Uterus (tissue), 4 donors: ENCODE measurements around the gene PHIP. TPM values are rescaled to one million over a fixed set of nuclear protein-coding genes. Genes with fewer than 3 reads are reported as not detected.

Source experiments
- DNase-seq, 2 donors: peaks; one replicate each; pipeline ENCODE4 v3.0.0-alpha.2; 2019 to 2020
- H3K27ac ChIP-seq, 2 donors: fragments of 200-600 bp; sonication (generic); 1 replicate in 1 of 2; 2 replicates in 1 of 2; pipeline ENCODE4 v1.5.1; 2016 to 2018
- H3K27me3 ChIP-seq, 2 donors: fragments of 200-600 bp; sonication (generic); one replicate each; pipeline ENCODE4 v1.5.1; 2018 to 2019; ENCODE audit warnings: control low read depth in 1 of 2
- H3K36me3 ChIP-seq, 2 donors: fragments of 200-600 bp; sonication (generic); one replicate each; pipeline ENCODE4 v1.5.1; 2019; ENCODE audit warnings: control low read depth in 1 of 2
- H3K4me1 ChIP-seq, 2 donors: fragments of 200-600 bp; sonication (generic); one replicate each; pipeline ENCODE4 v1.5.1; 2018 to 2019; ENCODE audit warnings: control low read depth in 1 of 2
- H3K4me3 ChIP-seq, 2 donors: fragments of 200-600 bp; sonication (generic); 1 replicate in 1 of 2; 2 replicates in 1 of 2; pipeline ENCODE4 v1.5.1; 2018 to 2019; ENCODE audit warnings: mild to moderate bottlenecking in 1 of 2
- H3K9me3 ChIP-seq, 2 donors: fragments of 200-600 bp; sonication (generic); one replicate each; pipeline ENCODE4 v1.5.1; 2019; ENCODE audit warnings: control low read depth in 1 of 2
- CTCF ChIP-seq, 4 experiments: fragments of 200-600 bp in 2 of 4; fragments of 450-650 bp in 2 of 4; sonication (generic) in 2 of 4; IDR thresholded peaks; one replicate each; pipeline ENCODE4 v1.5.1; 2016 to 2019; ENCODE audit warnings: antibody characterized with exemption in 4 of 4, mild to moderate bottlenecking in 2 of 4, moderate library complexity in 1 of 4
- POLR2A ChIP-seq, 2 donors: fragments of 450-650 bp; IDR thresholded peaks; one replicate each; pipeline ENCODE4 v1.6.1; 2016; ENCODE audit warnings: antibody characterized with exemption in 2 of 2, mild to moderate bottlenecking in 1 of 2, moderate library complexity in 1 of 2
- intact Hi-C: fragments of 100-400 bp; cut with DNase I; formaldehyde crosslinking; loops from one replicate; pipeline ENCODE4 v1.15.1; 2023; ENCODE audit warnings: low total_unique reads
- total RNA-seq, 4 donors: library from RNA; depleted of rRNA in 3 of 4; stranded (reverse); fragments of >200 nt in 3 of 4; gene quantifications; one replicate each; pipeline versions ENCODE4 v1.1.0 to v1.2.4, GENCODE V29; 2014 to 2023
- donor health status: DM: yes; HTN: yes; CAD: no.

The PHIP gene
- total RNA-seq, 4 donors from 2014 or later = 40.6 to 85.3 (median 53.9) TPM

DNA sequence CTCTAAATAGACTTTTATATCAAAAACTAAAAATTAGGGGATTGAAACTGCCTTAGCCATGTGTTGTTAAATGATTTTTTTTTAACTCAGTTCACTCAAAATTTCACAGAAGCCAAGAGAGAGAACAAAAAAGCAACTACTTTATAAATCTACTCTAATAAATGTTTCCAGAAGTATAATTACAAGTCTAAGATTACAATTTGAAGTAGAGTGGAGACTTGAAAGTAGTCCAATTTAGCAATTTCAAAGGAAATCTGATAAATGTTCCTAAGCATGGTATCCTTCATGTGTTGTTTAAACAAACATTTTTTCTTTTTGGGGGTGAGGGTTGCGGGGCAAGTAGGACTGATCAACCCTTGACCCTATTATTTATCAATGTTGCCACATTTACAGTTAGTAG, 72.6 kb downstream of the PHIP start:
- no peaks in the 10 kb centered on the region for H3K4me1 ChIP-seq
- no peak overlapping the region for H3K27ac ChIP-seq
- no peaks in the 10 kb centered on the region for H3K9me3 ChIP-seq
- intact Hi-C loops = no loop called here
- no peaks in the 10 kb centered on the region for H3K36me3 ChIP-seq
- DNase-seq = no peak
- TF ChIP-seq CTCF (IDR thresholded peaks at IDR 0.05) = no peak
- no peak for TF ChIP-seq POLR2A (IDR thresholded peaks at IDR 0.05)
- no peaks in the 10 kb centered on the region for H3K27me3 ChIP-seq
- H3K4me3 ChIP-seq = no peak overlapping the region

- Histone ChIP-seq H3K27me3 (no peaks in the 10 kb centered on the region), H3K9me3 (no peaks in the 10 kb centered on the region), H3K27ac (no peak overlapping the region), H3K4me3 (no peak overlapping the region), H3K4me1 (no peaks in the 10 kb centered on the region), H3K36me3 (no peaks in the 10 kb centered on the region)
- TF ChIP-seq POLR2A (IDR thresholded peaks at IDR 0.05) (no peak), CTCF (IDR thresholded peaks at IDR 0.05) (no peak)
- DNase-seq = no peak
- intact Hi-C loops = no loop called here
Observed at GRCh38 chr6:79005024-79005423, 73.0 kb downstream of the PHIP start.

DNA sequence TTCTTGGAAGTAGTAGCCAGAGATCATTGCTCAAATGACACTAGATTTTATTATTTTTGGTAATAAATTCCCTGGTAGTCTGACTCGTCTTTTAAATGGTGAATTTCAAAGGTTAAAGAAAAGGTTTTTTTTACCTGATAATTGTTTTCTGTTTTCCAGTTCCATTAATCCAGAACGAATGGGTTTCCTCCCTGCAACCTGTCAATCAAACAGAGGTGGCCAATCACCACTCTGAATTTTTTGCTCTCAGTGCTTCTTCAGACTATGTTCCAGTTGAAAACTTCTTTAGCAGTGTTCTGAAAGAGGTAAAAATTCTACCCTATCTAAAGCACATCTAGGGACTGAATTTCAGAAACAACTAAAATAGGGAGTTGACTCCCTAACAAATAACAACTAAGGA, 73.8 kb downstream of the PHIP start:
- no peak for DNase-seq
- Histone ChIP-seq H3K4me1 (no peaks in the 10 kb centered on the region), H3K9me3 (no peaks in the 10 kb centered on the region), H3K27ac (no peak overlapping the region), H3K4me3 (no peak overlapping the region), H3K27me3 (no peaks in the 10 kb centered on the region), H3K36me3 (no peaks in the 10 kb centered on the region)
- TF ChIP-seq POLR2A (IDR thresholded peaks at IDR 0.05) (no peak), CTCF (IDR thresholded peaks at IDR 0.05) (no peak)
- intact Hi-C loops = no loop called here

DNA sequence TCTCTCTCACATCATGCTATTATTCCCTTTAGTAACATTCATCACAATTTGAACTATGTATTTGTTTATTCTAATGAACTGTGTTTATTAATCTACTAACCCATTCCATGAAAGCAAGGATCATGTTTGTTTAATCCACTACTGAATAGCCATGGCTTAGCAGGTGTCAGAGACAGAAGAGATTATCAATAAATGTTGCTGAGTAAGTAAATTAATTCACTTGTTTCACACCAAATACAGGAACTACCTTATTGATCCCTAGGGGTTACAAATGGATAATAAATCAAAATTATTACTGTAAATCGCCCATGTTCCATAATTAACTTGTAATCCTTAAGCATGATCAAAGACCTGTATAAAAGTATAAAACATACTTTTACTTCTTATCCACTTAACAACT, 76.6 kb downstream of the PHIP start:
- Histone ChIP-seq H3K36me3 (no peaks in the 10 kb centered on the region), H3K9me3 (no peaks in the 10 kb centered on the region), H3K4me3 (no peak overlapping the region), H3K27me3 (no peaks in the 10 kb centered on the region), H3K4me1 (no peaks in the 10 kb centered on the region), H3K27ac (no peak overlapping the region)
- intact Hi-C loops = no loop called here
- no peak for TF ChIP-seq POLR2A (IDR thresholded peaks at IDR 0.05)
- TF ChIP-seq CTCF (IDR thresholded peaks at IDR 0.05) = no peak
- DNase-seq = no peak

DNA sequence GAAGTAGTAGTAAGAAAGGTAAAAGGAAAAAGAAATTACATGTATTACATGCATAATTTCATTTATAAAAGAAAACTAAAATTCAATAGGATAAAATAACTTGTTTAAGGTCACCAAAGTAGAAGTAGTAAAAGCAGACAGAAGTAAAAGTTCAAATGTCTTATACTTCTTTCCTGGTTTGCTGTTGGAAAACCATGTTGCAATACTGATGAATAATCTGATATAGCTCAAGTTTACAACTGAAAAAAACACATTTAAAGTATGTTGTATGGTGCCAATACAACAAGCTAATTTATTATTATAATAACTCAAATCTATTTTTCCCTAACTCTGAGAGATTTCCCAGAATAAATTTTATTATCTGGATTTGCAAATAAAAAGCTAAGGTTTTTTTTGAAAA, 78.3 kb downstream of the PHIP start:
- Histone ChIP-seq H3K27ac (no peak overlapping the region), H3K4me1 (no peaks in the 10 kb centered on the region), H3K4me3 (no peak overlapping the region), H3K36me3 (no peaks in the 10 kb centered on the region), H3K9me3 (no peaks in the 10 kb centered on the region), H3K27me3 (no peaks in the 10 kb centered on the region)
- TF ChIP-seq POLR2A (IDR thresholded peaks at IDR 0.05) (no peak), CTCF (IDR thresholded peaks at IDR 0.05) (no peak)
- DNase-seq = no peak
- intact Hi-C loops = no loop called here
